HuH-7.5 (cell line): ENCODE measurements around the gene ZNG1B.
"Not testable (repeated sequence)": the region's sequence is repeated elsewhere in the genome, so short reads cannot be mapped to it uniquely, and the experiment has no call there.

Source experiments
- DNase-seq: peaks from one replicate; pipeline ENCODE4 v3.0.0; 2011; ENCODE audit warnings: low spot score

Gene ZNG1B

DNA sequence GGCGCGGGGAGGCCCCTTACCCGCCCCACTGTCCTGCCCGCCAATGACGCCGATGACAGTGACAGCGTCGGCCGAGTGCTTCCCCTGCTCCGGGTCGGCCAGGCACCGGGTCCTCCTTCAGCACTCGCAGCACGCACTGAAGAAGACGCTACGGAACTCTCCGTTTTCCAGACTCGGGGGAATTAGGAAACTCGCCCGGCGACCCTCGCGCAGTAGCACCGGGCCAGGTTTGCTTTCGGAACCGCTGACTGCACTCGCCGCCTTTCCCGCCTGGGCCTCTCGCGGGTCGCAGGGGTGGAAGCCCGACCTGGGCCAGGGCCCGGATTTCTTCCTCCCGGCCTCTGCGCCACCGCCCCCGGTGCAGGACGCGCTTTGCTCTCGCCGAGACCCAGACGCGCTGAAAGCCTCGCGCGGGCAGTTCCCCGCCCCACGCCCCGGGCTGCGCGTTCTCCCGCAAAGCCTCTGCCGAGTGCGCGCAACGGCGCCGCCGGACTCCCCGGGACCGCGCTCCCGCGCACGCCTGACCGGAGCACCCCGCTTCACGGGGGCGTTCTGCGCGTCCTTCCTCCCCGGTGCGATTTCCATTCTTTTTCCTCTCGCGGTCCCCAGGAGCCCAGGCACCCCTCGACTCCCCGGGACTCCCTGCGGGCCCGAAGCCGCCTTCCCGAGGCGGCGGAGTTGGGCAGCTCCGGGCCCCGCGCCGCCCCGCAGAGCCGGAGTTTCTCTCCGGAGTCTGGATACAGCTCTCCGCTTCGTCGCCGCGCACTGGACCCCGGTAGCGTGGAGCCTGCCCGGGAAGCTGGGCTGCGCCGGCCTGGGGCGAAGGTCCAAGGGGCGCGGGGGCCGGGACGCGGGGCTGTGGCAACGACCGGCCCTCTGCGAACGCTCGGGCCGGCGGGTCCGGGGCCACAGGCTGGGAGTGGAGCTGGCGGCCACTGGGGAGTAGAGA is 65.9 kb downstream of the ZNG1B start:
- peak; percentile 18 for DNase-seq

DNA sequence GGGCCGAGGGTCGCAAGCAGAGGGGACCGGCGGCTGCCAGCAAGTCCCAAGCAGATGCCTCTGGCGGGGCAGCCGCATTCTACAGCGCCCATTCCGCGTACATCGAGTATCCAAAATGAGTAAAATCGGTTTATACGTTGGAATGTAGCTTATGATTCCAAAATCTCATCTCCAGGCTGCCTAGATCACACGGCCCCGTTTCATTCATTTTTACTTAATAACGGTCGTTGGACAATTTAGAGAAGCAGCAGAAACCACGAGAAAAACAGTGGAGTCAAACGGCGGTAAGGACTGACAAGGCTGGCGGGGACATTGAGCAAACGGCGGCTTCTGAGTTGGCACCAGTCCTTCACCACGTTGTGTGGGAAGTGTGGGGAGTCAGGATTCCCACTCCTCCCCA is 66.6 kb downstream of the ZNG1B start:
- peak; percentile 1 for DNase-seq

- DNase-seq, result not testable (repeated sequence)
These were observed 70.1 kb downstream of the ZNG1B start for GRCh38 chr2:113507394-113508140.

- DNase-seq, result not testable (repeated sequence)
These were observed 70.7 kb downstream of the ZNG1B start for GRCh38 chr2:113508187-113508586.

DNA sequence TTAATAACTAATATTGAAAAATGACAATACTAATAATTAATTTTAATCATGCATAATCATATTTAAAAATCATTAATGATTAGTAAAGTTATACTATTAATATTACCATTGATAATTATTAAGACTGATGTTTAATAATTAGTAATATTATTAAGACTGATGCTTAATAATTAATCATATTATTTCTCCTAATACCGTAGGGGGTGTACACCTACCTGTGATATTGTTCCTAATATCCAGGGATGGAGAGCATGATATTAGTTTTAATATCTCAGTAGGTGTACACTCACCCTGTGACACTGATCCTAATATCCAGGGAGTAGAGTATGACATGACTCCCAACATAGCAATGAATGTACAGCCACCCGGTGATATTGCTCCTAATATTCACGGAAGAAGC is 73.4 kb downstream of the ZNG1B start:
- not testable (repeated sequence) for DNase-seq

- not testable (repeated sequence) for DNase-seq
These were observed 74.4 kb downstream of the ZNG1B start for GRCh38 chr2:113511859-113512258.

GRCh38 chr2:113515457-113515856 is 78.0 kb downstream of the ZNG1B start:
- not testable (repeated sequence) for DNase-seq

GRCh38 chr2:113515995-113516394 is 78.5 kb downstream of the ZNG1B start:
- DNase-seq, result not testable (repeated sequence)

DNA sequence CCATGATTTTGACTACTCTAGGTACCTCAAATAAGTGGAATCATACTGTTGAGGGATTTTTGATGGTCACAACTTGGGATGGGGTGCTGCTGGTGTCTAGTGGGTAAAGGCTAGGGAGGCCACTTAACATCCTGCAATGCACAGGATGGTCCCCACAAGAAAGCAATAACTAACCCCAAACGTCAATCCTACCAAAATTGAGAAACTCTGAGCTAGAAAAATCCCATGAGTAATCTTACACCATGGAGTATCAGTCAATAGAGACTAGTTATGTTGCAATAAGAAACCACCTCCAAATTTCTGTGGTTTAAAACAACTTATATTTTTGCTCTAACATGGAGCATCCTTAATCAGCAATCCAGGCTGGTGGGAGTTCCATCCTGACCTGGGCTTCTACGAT is 79.5 kb downstream of the ZNG1B start:
- not testable (repeated sequence) for DNase-seq

GRCh38 chr2:113520837-113521236 is 83.3 kb downstream of the ZNG1B start:
- DNase-seq, result not testable (repeated sequence)

GRCh38 chr2:113521492-113521891 is 84.0 kb downstream of the ZNG1B start:
- not testable (repeated sequence) for DNase-seq

GRCh38 chr2:113524986-113525385 is 87.5 kb downstream of the ZNG1B start:
- not testable (repeated sequence) for DNase-seq

DNA sequence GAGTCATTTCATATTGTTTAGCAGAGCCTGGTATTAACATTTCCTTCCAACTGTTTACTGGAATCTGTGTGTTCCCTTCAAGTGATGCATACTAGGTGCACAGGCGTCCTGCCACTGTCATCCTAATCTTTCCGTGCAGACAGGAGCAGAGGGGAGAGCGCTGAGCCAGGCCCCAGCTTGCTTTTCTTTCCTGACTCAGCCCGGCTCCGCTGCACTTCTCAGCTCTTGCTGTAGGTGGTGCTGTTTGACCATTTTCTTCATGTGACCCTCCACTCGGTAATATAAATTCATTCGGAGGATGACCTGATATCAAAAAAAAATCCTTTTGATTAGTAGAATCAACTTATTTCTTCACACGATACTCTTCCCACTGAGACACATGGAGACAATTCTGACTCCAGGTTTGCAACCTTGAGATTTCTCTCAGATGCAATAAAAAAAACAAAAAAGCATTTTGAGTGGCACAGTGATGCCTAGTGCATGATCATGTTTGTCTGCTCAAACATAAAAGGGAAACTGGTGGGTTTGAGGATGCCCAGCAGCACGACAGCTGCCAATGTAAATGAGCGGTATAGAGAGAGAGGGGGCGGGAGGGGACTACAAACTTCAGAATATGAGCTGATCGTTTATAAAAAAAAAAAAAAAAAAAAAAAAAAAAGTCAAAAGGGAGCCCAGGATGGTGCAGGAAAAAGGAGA is 90.0 kb downstream of the ZNG1B start:
- not testable (repeated sequence) for DNase-seq

DNA sequence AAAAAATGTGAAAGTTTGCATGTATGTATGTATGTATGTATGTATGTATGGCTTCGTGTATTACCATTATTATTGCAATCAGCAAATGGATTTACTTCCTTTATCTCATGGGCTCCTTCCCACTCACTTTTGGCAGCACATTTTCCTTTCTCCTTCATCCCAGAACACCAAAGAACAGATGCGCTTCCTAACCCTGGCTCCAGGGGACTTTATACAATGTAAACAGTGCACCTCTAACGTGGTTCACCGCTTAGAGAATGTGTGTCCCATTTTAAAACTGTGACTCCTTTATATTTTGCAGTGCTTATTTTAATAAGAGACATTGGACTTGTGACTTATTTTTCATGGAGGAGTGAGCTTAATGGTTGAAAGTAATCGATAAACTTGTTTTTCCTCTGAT is 90.6 kb downstream of the ZNG1B start:
- not testable (repeated sequence) for DNase-seq

GRCh38 chr2:113528904-113529303 is 91.4 kb downstream of the ZNG1B start:
- not testable (repeated sequence) for DNase-seq

DNA sequence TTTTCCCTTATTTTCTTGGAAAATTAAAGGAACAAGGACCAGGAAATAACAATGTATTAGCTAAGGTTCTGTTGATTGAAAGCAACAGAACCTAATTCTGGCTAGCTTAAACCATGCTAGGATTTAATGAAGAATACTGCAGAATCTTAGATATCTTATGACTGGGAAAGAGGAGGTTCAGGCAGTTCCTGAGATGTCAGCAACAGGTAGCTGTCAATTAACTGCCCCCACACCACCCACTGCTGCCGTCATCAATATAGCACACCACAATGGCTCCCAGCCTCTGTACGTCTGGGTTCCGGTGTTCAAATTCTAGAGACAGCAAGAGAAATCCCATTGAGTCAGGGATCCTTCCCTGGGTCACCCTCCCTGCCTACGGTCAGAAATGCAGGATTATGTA is 95.5 kb downstream of the ZNG1B start:
- not testable (repeated sequence) for DNase-seq

DNA sequence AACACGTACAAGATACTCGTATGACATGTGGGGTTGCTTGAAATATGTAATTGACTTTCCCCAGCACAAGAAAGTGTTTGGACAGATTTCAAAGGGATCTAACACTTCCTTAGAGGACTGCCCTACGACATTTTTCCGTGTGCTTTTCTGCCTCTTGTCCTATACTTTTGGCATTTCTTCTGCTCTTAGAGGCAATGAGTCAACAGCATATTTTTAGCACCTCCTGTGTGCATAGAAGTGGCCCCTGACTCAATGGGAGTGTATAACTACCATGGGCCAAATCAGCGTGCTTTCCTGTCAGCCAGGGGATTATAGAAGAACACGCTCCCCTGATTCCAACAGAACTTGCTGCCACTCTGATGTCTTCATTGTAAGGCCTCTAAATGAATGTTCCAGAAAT is 99.1 kb downstream of the ZNG1B start:
- DNase-seq, result not testable (repeated sequence)

- not testable (repeated sequence) for DNase-seq
These were observed 103.3 kb downstream of the ZNG1B start for GRCh38 chr2:113540834-113541203.

- DNase-seq, result not testable (repeated sequence)
These were observed 103.9 kb downstream of the ZNG1B start for GRCh38 chr2:113541204-113541975.

DNA sequence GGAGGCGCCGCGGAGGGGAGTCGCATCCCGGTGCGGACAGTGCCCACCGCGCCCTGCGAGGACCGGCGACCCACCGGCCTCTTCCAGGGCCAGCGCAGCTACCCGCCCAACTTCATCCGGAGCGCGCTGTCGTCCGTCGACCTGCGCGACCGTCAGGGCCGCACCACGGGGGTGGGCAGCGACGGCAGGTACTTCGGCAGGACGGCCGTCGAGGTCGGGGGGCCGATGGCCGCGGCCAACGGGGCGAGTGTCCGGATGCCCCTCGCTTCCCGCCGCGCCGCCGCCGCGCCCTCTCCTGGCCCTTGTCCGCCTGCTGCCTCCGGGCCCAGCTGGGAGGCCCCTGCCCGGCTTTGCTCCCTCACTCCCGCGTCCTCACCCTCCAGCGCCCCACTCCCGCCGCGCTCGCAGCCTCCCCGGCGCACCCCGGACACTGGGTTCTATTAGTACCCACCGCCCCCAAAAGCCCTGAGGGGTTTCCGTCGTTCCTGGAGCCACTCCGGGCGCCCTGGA is 104.5 kb downstream of the ZNG1B start:
- DNase-seq, result not testable (repeated sequence)

DNA sequence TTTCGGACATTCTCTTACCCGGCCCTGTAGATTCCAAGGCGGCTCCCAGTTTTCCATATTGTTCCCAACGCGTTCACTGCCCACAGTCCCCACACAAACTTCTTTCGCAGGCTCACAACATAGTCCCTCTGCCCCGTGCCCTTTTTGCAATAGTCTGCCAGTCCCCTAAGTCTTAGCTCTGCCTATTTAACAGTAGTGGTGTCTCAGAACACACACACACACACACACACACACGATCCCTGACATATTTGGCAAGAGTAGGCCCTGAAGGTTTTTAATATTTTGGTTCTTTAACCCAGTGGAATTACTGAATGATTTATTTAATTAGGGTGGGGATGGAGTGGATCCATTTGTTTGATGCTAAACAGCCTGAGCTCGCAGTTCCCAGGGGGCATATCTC is 105.0 kb downstream of the ZNG1B start:
- not testable (repeated sequence) for DNase-seq
